ENCODE data around the gene MECP2.
"Not testable (repeated sequence)": the region's sequence is repeated elsewhere in the genome, so short reads cannot be mapped to it uniquely, and the experiment has no call there.

Gene MECP2

DNA sequence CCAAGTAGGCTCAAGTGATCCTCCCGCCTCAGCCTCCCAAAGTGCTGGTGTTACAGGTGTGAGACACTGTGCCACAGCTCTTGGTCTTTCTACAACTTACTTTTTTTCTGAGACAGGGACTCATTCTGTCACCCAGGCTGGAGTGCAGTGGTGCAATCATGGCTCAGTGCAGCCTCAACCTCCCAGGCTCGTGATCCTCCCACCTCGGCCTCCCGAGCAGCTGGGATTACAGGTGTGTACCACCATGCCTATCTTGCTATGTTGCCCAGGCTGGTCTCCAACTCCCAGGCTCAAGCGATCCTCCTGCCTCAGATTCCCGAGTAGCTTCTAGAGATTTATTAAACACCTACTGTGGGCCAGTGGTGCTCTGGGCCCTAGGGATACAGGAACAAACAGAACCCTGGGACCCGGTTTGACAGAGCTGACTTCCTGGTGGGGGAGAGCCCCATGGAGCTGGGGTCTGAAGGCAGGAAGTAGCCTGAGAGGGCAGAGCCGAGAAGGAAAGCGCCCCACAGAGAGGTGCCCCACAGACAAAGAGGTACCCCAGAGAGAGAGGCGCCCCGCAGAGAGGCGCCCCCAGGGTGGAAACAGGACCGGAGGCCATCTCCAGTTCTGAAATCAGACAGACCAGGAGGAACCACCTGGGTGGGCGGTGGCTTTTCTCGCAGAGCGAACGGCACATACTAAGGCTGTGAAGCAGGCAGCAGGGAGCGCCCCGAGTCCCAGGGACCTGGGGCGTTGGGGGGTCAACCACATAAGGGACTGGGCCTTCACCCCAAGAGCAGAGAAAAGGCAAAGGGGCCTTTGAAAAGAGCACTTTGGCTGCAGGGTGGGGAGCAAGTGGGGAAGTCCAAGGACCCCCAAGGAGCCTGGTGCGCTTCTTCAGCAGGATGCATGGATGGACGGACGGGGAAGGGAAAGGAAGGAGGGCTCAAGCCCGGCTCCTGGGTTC is 82.8 kb downstream of the MECP2 start:
- no peak for DNase-seq

DNA sequence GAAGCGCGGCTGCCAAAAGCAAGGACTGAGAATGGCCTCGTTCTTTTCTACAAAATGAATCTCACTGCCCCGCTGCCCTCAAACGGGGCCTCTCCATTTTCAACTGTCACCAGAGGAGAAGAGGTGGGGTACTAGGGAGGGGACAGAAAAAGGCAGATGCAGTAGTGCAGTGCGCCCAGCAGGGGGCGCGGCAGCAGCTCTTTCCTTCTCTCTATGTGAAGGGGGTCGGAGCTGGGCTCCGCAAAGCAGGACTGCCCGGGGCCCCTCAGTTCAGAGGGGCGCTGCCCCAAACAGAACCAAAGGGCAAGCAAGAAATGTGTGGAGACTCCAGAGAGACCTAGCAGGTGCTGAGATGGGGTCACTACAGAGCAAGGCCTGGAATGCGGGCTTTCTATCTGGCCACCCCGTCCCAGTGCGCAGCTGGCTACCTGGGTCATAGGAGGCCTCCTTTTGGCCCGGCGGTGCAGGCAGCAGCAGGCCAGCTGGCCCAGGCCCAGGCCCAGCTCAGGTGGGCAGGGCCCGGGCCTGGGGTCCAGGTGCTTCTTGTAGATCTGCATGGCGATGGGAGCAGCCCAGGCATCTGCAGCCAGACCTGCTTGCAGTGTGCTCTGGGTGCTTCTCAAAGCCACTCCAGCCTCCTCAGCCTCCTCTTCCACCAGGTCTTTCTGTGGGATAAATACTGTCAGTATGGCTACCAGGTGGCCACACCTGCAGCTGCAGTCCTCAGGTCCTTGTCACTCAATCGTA is 83.7 kb downstream of the MECP2 start:
- DNase-seq, result no peak

GRCh38 chrX:154013001-154013421 is 84.5 kb downstream of the MECP2 start:
- DNase-seq, result no peak

DNA sequence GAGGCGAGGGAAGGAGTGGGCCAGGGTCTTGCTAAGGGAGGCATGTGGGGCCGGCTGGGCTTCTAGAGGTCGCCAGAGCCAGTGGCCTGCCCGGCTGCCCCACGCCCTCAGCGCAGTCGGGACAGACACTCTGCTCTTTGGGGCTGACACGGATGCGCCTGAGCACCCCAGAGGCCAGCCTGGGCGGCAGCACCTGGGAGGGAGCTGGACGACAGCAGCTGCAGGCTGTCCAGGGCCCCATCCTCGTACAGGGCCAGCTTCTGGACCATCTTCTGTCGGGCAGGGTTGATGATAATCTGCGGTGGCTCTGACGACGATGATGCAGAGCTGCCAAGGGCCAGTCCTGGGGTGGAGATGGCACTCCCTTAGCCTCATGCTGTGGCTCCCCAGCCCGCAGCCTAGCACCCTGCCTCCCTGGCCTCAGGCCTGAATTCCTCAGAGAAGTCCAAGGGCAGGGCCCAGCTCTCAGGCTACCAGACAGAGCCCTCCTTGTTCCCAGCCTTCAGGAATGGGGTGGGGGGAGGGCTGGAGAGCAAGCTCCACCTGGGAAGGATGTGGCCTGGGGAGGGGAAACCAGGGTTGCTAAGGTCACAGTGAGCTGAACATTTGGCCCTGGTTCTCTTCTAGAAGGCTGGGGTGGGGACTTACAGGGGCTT is 85.1 kb downstream of the MECP2 start:
- no peak for DNase-seq

- no peak for DNase-seq
Observed at GRCh38 chrX:154011376-154012335, 85.9 kb downstream of the MECP2 start.

GRCh38 chrX:154010330-154011087 is 87.0 kb downstream of the MECP2 start:
- no peak for DNase-seq

GRCh38 chrX:154008521-154008920 is 89.0 kb downstream of the MECP2 start:
- no peak for DNase-seq

GRCh38 chrX:154006947-154007346 is 90.6 kb downstream of the MECP2 start:
- no peak for DNase-seq

DNA sequence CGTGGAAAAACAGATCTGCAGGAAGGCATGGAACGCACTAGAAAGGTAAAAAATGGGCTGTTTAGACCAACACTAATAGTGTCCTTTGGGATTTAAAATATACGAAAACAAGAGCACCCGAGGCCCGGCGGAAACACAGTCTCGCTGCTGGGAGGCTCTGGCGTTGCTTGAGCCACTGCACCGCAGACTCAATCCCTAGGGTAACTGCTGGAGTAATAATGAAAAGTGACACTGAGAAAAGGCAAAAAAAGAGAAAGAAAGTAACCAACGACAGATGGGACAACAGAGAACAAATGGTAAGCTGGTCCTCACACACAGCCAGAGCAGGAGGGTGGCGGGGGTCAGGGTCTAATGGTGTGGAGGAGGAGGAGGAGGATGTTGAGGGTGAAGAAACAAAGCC is 93.2 kb downstream of the MECP2 start:
- DNase-seq, result no peak

- DNase-seq, result no peak
Observed at GRCh38 chrX:154002215-154002719, 95.2 kb downstream of the MECP2 start.

GRCh38 chrX:154000051-154000450 is 97.5 kb downstream of the MECP2 start:
- DNase-seq, result no peak

DNA sequence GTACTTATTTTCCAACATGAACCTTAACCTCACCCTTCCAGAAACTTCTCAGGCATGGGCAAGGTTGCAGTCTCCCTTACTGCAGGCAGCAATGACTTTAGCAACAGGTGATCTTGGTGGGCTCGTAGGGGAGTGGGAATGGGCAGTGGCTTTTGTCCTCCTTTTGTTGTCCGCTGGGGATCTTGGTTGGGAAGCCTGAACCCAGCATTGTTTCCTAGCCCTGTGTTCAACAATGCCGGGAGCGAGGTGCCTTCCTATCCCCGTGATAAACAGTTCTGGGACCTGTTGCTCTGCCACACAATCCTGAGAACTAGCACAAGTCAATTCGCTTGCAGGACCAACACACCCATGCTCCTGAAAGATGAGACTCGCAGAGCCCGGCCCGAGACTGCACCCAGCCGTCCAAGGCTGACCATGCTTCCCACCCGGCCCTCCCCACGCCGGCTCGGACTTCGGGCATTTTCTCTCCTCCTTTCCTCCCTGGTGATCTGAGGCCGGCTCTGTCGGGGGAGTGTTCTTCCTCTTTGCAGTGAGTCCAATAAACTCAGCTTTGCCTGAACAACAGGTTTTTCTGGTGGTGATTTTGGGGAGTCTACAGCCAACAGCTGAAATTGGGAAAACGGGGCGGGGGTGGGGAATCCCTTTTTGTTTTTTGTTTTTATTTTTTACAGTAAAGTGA is 98.0 kb downstream of the MECP2 start:
- DNase-seq, result no peak

GRCh38 chrX:153995504-153995903 is 102.0 kb downstream of the MECP2 start:
- no peak for DNase-seq

- DNase-seq, result not testable (repeated sequence)
Observed at GRCh38 chrX:153994398-153994797, 103.1 kb downstream of the MECP2 start.

DNA sequence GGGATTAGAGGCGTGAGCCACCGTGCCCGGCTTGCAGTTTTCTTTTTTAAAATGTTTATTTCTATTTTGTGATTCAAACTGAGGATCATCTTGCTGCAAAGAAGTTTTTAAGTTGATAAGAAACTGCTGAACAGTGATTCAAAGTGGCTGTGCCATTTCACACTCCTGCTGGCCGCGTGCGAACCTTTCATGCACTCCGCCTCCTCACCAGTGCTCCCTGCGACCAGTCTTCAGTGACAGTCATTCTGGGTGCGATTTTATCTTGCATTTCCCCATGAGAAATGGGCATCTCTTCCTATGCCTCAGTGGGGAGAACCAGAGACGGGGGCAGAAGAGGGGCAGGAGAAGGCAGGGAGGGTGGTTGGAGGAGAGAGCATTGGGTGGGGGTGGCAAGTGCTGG is 103.5 kb downstream of the MECP2 start:
- no peak for DNase-seq

DNA sequence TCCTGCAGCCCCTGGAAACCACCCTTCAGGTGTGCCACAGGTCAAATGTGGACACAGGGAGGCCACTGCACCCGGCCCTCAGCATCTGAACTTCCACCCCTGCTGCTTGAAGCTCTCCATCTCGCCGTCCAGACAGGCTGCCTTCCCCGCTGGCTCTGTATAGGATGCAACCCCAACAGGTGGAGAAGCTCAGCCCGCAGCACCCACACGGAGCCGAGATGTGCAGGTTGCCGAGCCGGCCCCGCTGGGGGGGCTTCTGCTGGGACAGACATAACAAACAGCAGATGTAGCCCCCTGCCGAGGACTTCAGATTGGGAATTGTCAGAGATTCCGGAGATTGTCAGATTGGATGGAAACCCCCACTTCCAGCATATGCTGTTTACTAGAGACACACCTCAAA is 104.4 kb downstream of the MECP2 start:
- DNase-seq, result no peak

GRCh38 chrX:153992180-153992579 is 105.3 kb downstream of the MECP2 start:
- no peak for DNase-seq

GRCh38 chrX:153991013-153991580 is 106.4 kb downstream of the MECP2 start:
- DNase-seq, result no peak

DNA sequence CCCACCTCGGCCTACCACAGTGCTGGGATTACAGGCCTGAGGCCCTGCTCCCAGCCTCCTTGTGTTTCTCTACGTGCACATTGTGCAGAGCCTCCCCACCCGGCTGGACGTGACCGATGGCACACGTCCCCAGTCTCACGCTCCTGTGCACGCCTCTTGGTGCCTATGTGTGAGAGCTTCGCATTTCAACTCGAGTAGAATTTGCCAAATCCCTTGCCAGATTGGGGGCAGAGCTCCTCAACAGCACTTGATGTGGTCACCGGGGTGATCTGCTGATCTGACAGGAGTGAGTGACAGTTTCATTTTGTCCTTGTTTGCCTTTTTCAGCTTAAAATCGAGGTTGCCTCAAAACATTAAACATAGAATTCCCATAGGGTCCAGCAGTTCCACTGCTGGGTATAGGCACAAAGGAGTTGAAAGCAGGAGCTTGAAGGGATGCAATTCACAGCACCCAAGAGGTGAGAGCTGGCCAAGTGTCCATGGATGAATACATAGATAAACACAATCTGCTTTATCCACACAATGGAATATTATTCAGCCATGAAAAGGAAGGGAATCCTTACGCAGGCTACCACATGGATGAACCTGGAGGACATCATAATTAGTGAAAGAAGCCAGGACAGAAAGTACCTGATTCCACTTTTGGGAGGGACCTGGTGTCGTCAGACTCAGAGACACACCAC is 107.4 kb downstream of the MECP2 start:
- DNase-seq, result no peak

DNA sequence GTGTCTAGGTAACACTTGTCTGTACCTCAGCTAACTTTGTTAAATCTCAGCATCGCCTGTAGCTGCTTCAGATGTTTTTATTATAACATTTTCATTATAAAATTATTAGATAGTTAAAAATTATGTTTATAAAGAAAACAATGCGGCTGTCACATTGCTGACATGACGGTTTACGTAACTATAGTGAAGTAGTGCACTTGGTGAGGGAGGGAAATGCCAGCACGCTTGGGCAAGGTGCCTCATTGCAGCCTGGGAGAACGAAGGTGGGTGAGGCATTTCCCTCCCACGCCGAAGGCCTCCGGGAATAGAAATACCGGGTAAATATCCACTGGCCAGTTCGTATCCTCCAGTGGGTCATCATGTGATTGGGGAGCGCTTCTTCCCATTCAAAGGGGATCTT is 109.0 kb downstream of the MECP2 start:
- no peak for DNase-seq

Data from cortex of kidney (tissue), 1 donor.